Activated CD4-positive, alpha-beta T cell treated with anti-CD3 and anti-CD28 coated beads, Interleukin-2, amount 50 U/mL, for 16 hours (primary cell): ENCODE results near the gene PRKCE.

Source experiments
- DNase-seq: peaks from one replicate; pipeline ENCODE4 v3.0.0-alpha.2; 2020

PRKCE gene

GRCh38 chr2:46026431-46026830, 375.0 kb downstream of the PRKCE start:
- DNase-seq = no peak

GRCh38 chr2:46029332-46029811, 377.9 kb downstream of the PRKCE start:
- no peak for DNase-seq

DNA sequence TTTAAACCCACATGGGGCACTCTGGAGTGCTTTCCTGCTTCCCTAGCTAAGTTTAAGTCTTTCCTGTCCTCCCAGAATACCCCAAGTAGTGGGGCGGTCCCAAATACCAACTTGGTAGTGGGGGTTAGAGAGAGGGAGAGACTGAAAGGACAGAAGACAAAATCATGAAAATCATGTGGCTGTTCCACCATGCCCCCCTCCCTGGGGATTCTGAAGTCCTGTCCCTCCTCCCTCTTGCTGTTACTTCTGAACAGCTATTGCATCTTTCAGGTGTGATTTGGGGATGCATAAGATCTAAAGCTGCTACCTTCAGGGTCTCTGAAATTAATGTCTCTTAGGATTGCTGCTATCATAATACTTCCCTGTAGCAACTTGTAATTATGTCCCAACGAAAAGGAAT, 378.9 kb downstream of the PRKCE start:
- DNase-seq = no peak

- no peak for DNase-seq
Measured at GRCh38 chr2:46032161-46032813, 380.8 kb downstream of the PRKCE start.

DNA sequence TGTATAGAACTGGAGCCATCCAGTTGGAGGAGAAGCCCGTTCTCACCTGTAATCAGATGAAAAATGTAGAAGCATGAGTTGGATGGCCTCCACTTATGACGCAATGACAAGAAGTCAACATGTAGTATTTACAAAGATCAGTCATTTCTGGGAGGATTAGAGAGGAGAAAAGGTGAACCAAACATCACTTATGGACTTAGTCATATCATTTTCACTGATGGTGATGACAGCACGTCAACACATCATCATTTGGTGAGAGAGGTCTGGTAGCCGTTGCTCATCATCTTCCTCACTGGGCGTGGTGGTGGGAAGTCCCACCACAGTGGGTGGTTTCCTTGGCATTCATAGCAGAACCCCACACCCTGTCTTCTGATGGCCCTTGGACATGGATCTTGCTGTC, 381.5 kb downstream of the PRKCE start:
- peak; percentile 92 for DNase-seq

DNA sequence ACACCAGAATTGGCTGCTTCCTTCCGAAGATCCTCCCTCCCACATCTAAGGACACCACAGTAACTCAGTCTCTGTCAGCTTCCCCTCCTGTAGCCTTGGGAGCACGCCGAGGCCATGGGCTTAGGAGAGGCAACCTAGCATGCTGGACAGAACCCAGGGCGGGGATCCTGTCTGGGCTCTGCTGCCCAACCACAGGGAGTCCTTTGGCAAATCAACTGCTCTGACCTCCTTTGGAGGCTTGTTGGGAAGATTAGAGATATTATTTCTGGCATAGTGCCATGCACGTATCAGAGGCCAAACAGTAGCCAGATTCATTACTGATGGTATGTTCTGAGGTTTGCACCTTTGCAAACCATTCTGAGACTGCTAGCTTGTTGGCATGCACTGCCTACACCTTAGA, 383.1 kb downstream of the PRKCE start:
- DNase-seq = no peak

DNA sequence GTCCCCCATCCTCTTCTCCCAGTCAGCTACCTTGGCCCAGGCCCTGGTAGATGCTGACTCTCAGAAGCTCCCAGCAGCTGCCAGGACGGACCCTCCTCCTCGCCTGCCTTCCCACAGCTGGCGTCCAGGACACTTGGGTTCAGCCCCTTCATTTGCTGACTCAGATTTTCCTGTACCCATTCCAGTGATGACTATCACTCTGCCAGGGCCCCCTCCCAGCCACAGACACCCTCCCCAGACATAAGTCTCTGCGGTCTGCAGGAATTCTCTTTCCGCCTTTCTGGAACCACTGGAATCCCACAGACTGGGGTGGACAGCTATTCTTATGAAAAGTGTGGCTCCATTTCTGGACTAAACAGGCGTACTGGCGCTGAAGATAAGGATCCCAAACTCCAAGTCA, 385.5 kb downstream of the PRKCE start:
- DNase-seq = no peak

DNA sequence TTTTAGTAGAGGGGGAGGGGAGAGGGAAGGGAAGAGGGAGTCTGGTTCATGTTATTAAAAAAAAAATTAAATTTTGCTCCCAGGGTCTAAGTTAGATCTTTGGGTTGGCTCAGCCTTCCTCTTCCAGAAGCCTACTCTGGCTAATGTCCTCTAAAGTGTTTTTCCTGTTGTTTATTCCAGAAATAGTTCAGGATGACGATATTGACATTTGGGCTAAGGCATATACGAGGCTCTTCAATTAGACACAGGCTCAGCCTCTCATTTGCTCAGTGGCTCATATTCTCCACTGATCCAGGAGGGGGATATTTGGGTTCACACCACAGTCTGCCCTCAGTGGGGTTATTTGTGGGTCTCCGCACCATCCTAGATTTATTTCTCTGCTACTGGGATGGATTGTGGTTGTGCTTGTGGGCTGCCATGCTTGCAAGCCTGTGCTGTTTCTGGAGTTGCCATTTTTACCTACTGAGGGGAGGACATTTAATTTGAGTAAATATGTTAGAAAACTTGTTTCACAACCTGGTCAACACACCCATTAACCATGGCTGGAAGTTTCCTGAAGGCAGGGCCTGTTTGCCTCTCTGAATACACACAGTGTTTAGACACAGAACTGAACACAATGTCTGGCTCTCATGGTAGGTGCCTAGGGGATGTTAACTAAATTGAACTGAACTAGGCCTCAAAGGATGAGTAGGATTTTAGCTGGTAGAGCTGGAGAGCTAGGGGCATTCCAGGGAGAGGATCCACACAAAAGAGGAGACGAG, 388.2 kb downstream of the PRKCE start:
- no peak for DNase-seq

- DNase-seq = no peak
Measured at GRCh38 chr2:46040563-46041155, 389.2 kb downstream of the PRKCE start.

DNA sequence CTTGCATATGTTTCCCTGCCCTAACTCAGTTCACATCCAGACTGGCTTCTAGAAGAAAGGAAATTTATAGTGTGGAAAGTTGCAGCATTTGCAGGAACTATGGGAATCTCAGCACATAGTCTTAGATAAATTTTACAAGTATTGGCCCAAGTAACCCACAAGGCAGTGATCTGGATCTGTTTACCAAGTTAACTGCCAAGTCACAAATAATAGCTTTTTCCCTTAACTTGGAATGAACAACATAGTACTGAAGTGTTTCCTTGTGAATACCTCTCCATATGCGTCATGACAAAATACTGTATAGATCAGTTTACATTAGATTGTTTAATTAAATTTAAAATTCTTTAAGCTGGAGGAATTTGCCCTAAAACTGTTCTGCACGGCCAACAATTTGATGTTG, 390.0 kb downstream of the PRKCE start:
- DNase-seq = no peak

GRCh38 chr2:46042207-46042637, 390.7 kb downstream of the PRKCE start:
- no peak for DNase-seq

GRCh38 chr2:46042711-46043110, 391.2 kb downstream of the PRKCE start:
- DNase-seq = no peak

- DNase-seq = no peak
Measured at GRCh38 chr2:46045888-46046287, 394.4 kb downstream of the PRKCE start.

GRCh38 chr2:46047290-46047689, 395.8 kb downstream of the PRKCE start:
- no peak for DNase-seq

DNA sequence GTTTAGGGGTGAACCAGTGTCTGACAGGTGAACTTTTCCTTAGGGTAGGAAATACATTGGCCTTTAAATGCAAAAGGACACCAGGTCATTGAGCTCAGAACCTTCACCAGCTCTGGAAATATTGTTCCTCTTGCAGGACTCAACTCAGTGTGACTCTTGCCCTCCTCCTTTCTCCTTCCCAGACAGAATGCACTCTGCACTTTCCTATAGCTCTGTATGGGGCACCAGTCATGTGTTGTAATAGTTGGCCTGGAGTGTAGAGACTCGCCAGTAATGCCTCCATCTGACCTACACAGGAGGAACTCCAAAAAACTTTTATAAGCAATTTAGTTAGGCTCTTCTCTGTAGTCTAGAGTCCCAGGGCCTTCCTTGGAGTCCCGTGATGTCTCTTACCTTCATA, 397.2 kb downstream of the PRKCE start:
- no peak for DNase-seq

- DNase-seq = no peak
Measured at GRCh38 chr2:46050027-46050426, 398.6 kb downstream of the PRKCE start.

DNA sequence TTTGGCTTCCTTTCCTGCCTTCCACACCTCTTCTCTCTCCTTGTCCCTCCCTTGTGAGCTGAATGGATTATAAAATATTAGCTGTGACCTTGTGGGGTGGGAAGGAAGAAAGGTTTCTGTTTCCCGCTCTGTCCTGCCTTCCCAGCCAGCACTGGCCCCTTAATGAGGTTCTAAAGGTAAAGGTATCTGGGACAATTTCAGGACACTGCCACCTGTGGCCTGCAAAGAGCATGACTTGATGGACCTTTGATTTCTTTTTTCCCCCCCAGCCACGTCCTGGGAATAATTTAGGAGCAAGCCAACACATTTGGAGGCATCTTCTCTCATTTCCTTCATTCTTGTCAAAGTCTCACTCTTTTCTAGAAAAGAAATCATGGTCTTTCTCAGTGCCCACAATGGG, 399.0 kb downstream of the PRKCE start:
- no peak for DNase-seq

DNA sequence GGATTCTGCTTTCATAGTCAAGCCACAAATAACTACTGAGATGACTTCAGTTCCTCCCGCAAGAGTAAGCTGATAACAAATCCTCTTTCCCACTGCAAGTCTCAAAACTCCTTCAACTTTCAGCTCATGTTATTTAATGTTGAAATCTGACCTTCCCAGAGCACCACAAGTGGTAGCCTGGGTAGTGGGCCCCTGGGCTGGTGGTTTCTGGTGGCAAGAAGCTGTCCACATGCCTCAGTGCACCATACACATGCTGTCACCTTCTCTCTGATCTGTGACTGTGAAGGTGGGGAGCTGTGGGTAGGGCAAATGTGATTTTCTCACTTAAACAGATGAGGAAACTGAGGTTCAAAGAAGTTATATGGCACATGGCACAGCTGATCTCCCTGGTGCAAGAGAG, 399.6 kb downstream of the PRKCE start:
- DNase-seq = peak; percentile 47

DNA sequence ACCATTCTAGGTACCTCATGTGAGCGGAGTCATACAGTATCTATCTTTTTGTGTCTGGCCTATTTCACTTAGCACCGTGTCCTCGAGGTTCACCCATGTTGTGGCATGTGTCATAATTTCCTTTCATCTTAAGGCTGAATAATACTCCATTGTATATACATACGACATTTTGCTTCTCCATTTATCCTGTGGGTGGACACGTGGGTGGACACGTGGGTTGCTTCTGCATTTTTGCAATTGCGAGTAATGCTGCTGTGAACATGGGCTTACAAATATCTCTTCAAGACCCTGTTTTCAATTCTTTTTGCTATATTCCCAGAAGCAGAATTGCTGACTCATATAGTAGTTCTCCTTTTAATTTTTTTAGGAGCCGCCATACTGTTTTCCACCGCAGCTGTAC, 402.1 kb downstream of the PRKCE start:
- DNase-seq = no peak

DNA sequence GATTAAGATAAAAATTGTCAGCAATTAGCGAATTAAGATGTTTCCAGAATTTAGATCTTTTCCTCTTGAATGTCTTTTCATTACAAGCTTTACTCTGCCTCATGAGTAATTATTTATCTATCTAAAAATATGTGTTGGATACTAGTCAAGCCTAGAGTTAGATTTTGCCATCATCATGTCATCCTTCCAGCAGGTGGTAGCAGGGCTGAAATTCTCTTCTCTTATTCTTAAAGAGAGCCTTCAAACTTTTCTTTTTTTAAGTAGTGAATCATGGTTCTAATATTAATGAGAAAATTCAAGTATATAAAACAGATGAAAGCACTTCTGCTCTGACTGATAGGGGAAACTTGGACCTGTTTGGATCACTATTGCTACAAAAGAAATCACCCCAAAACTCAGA, 405.1 kb downstream of the PRKCE start:
- DNase-seq = no peak

DNA sequence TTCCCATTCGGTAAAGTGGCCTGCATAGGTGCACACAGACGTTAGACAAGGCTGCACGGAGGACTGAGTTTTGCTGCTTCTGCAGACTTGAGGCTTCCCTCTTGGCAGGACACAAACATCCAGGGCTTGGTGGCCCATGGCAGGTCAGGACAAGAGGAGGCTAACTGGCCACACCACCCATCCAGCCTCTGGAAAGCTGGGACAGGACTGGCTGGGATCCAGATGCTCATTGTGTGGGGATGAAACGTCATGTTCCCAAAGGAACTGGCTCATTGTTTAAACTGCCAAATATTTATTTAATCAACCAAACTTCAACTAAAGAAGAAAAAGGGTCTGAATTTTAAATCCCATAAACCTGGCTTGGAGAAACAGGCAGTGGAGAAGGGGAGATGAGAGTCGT, 406.7 kb downstream of the PRKCE start:
- no peak for DNase-seq

- DNase-seq = peak; percentile 81
Measured at GRCh38 chr2:46062637-46063412, 411.4 kb downstream of the PRKCE start.

DNA sequence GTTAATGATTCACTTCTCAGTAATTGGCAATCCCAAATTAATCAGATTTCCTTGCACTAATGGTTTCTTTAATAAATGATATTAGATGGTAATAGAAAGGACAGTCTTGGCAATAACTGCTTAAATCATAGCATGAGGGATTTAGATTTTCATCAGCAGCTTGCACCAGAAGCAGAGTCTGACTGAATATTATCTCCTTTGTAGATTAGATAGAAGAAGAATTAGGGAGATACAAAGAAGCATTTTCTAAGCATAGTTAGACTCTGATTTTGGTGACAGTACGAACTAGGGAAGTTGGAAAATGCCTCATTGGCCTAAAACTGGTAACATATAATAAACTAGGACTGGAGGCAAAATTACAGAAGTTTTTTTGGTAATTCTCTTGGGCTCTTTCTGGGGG, 412.9 kb downstream of the PRKCE start:
- DNase-seq = no peak
